Kidney epithelial cell (primary cell): ENCODE results near the gene FBL. TPM values are rescaled to one million over a fixed set of nuclear protein-coding genes. Genes with fewer than 3 reads are reported as not detected.
A peak's percentile ranks its signal among the peaks of the same experiment; 100 is the strongest.

ENCODE experiments used
- DNase-seq: peaks from one replicate; pipeline ENCODE4 v3.0.0-alpha.2; 2010; ENCODE audit warnings: low read depth
- H3K27me3 ChIP-seq: 2 replicates; pipeline ENCODE4 v1.6.0; 2011; ENCODE audit warnings: low read length; ENCODE audit not compliant: control insufficient read depth, insufficient read depth
- H3K36me3 ChIP-seq: 2 replicates; pipeline ENCODE4 v1.5.1; 2011; ENCODE audit warnings: low read length; ENCODE audit not compliant: control insufficient read depth, insufficient read depth
- H3K4me3 ChIP-seq: 2 replicates; pipeline ENCODE4 v1.5.1; 2011; ENCODE audit warnings: low read depth, mild to moderate bottlenecking, control low read depth, low read length
- CTCF ChIP-seq: IDR thresholded peaks from 2 replicates; pipeline ENCODE4 v1.5.1; 2011; ENCODE audit warnings: mild to moderate bottlenecking, moderate library complexity, low read length, control low read depth, inconsistent platforms; ENCODE audit not compliant: insufficient read depth, poor library complexity, severe bottlenecking
- total RNA-seq: library from RNA; depleted of rRNA; stranded (reverse); fragments of >200 nt; gene quantifications from 2 replicates; pipeline ENCODE4 v1.2.3, GENCODE V29; 2015

FBL gene
- total RNA-seq, 1 donor from 2014 or later = 224 TPM

- DNase-seq = no peak
- no peaks in the 10 kb centered on the region for H3K27me3 ChIP-seq
- TF ChIP-seq CTCF = no peak
- no peaks in the 10 kb centered on the region for H3K36me3 ChIP-seq
- no peak overlapping the region for H3K4me3 ChIP-seq
Observed at GRCh38 chr19:39852882-39853281, 6.7 kb upstream of the FBL start.

GRCh38 chr19:39850892-39851291 is 4.7 kb upstream of the FBL start:
- no peak for TF ChIP-seq CTCF
- Histone ChIP-seq H3K36me3 (no peaks in the 10 kb centered on the region), H3K27me3 (no peaks in the 10 kb centered on the region), H3K4me3 (no peak overlapping the region)
- DNase-seq = no peak

GRCh38 chr19:39848392-39848791 is 2.2 kb upstream of the FBL start:
- no peak overlapping the region for H3K4me3 ChIP-seq
- H3K27me3 ChIP-seq = no peaks in the 10 kb centered on the region
- TF ChIP-seq CTCF = no peak
- no peaks in the 10 kb centered on the region for H3K36me3 ChIP-seq
- DNase-seq = no peak

- H3K4me3 ChIP-seq = no peak overlapping the region
- no peak for TF ChIP-seq CTCF
- no peak for DNase-seq
Observed at GRCh38 chr19:39847525-39847924, 1.3 kb upstream of the FBL start.

GRCh38 chr19:39846678-39847486 is 703 bp upstream of the FBL start:
- no peak for TF ChIP-seq CTCF
- H3K4me3 ChIP-seq = peak overlapping the region; percentile 65
- no peaks in the 10 kb centered on the region for H3K27me3 ChIP-seq
- DNase-seq = no peak
- H3K36me3 ChIP-seq = no peaks in the 10 kb centered on the region

More at GRCh38 chr19:39847525-39847924, 1.3 kb upstream of the FBL start:
- H3K36me3 ChIP-seq = no peaks in the 10 kb centered on the region
- no peaks in the 10 kb centered on the region for H3K27me3 ChIP-seq

DNA sequence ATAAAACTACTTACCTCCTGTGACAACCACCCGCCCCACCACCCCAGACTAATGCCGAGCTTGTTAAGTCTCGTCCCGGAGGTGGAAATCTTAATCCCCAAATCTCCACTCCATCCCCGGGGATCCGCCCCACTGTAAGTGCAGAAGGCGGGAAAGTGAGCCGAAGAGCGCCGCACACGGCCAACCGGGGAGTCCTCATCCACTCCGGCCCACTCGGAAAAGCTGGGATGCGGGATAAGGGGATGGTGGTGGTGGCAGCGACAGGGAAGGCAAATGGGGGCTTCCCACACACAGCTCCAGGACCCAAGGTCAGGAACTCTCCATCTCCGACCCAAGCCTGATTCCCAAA is 621 bp downstream of the FBL start:
- DNase-seq = no peak
- TF ChIP-seq CTCF = peak; percentile 26
- peak overlapping the region; percentile 65 for H3K4me3 ChIP-seq
- no peaks in the 10 kb centered on the region for H3K36me3 ChIP-seq
- no peaks in the 10 kb centered on the region for H3K27me3 ChIP-seq
